HepG2 (cell line): ENCODE data around the gene SUSD6. TPM values are rescaled to one million over a fixed set of nuclear protein-coding genes. Genes with fewer than 3 reads are reported as not detected.

ENCODE experiments used
- CREM ChIP-seq, 2 experiments: sonication (generic) in 1 of 2; formaldehyde crosslinking in 1 of 2; IDR thresholded peaks; 2 replicates each; pipeline versions ENCODE4 v1.4.0 to v1.6.1; 2016 to 2020; ENCODE audit warnings: antibody characterized with exemption in 1 of 2, mild to moderate bottlenecking in 1 of 2, missing genetic modification reagents in 1 of 2
- ESRRA ChIP-seq: sonication (generic); formaldehyde crosslinking; IDR thresholded peaks from 2 replicates; pipeline ENCODE4 v1.5.1; 2020; ENCODE audit warnings: mild to moderate bottlenecking, low read depth, missing genetic modification reagents
- FOXC1 ChIP-seq: sonication (generic); formaldehyde crosslinking; IDR thresholded peaks from 2 replicates; pipeline ENCODE4 v1.8.0; 2022; ENCODE audit warnings: mild to moderate bottlenecking, missing genetic modification reagents, borderline replicate concordance
- HMGA1 ChIP-seq: sonication (generic); formaldehyde crosslinking; conservative IDR thresholded peaks from 2 replicates; pipeline ENCODE4 v1.4.0; 2020; ENCODE audit warnings: missing genetic modification reagents
- NFE2L2 ChIP-seq: fragments of 150-350 bp; IDR thresholded peaks from 2 replicates; pipeline ENCODE4 v1.6.1; 2014; ENCODE audit warnings: low read length
- SNAPC2 ChIP-seq: sonication (generic); formaldehyde crosslinking; IDR thresholded peaks from 2 replicates; pipeline ENCODE4 v1.8.1; 2022; ENCODE audit warnings: mild to moderate bottlenecking, missing genetic modification reagents
- STAG1 ChIP-seq: sonication (generic); formaldehyde crosslinking; IDR thresholded peaks from 2 replicates; pipeline ENCODE4 v1.4.0; 2020; ENCODE audit warnings: missing genetic modification reagents
- TBX3 ChIP-seq: fragments of 450-650 bp; IDR thresholded peaks from 2 replicates; pipeline ENCODE4 v1.6.1; 2017; ENCODE audit warnings: antibody characterized with exemption, mild to moderate bottlenecking, inconsistent platforms, borderline replicate concordance
- THAP11 ChIP-seq: IDR thresholded peaks from 2 replicates; pipeline ENCODE4 v1.6.1; 2016; ENCODE audit warnings: missing biosample characterization, missing genetic modification reagents
- ZBTB21 ChIP-seq: sonication (generic); formaldehyde crosslinking; IDR thresholded peaks from 2 replicates; pipeline ENCODE4 v1.4.0; 2020; ENCODE audit warnings: missing genetic modification reagents
- ZBTB7B ChIP-seq: sonication (generic); formaldehyde crosslinking; IDR thresholded peaks from 2 replicates; pipeline ENCODE4 v1.4.0; 2020; ENCODE audit warnings: missing genetic modification reagents
- ZNF788 ChIP-seq: sonication (generic); formaldehyde crosslinking; IDR thresholded peaks from 2 replicates; pipeline ENCODE4 v1.5.0; 2020; ENCODE audit warnings: mild to moderate bottlenecking, missing genetic modification reagents, borderline replicate concordance
- polyA plus RNA-seq, 8 experiments: library from polyadenylated mRNA; depleted of rRNA in 3 of 8; stranded (reverse) in 7 of 8; unstranded in 1 of 8; fragments of >200 nt; fragmentation: Illumina TruSeq in 4 of 8; extraction: Trizol in 4 of 8; gene quantifications; 2 replicates each; pipeline versions ENCODE4 v1.2.1 to v1.2.3, GENCODE V29; 2011 to 2016; ENCODE audit warnings: low read depth in 4 of 8, missing spikeins in 1 of 8, mixed read lengths in 1 of 8; ENCODE audit not compliant: insufficient read depth in 1 of 8
- total RNA-seq, 5 experiments: library from RNA; depleted of rRNA; stranded (reverse); fragments of >200 nt; fragmentation: Illumina TruSeq; extraction: Trizol; gene quantifications; 2 replicates each; pipeline ENCODE4 v1.2.3, GENCODE V29; 2016; ENCODE audit warnings: low read depth in 1 of 5
- TF ChIP-seq, protein P1 (sequence below): sonication (generic); formaldehyde crosslinking; IDR thresholded peaks from 2 replicates; pipeline ENCODE4 v1.4.0; 2020; ENCODE audit warnings: mild to moderate bottlenecking, missing genetic modification reagents
- TF ChIP-seq, protein P2 (sequence below): sonication (generic); formaldehyde crosslinking; IDR thresholded peaks from 2 replicates; pipeline ENCODE4 v1.5.0; 2020; ENCODE audit warnings: missing genetic modification reagents
- TF ChIP-seq, protein P3 (sequence below): sonication (generic); formaldehyde crosslinking; IDR thresholded peaks from 2 replicates; pipeline ENCODE4 v1.8.1; 2022; ENCODE audit warnings: low read depth, mild to moderate bottlenecking, missing genetic modification reagents
- TF ChIP-seq, protein P4 (sequence below): sonication (generic); formaldehyde crosslinking; IDR thresholded peaks from 2 replicates; pipeline ENCODE4 v1.5.0; 2020; ENCODE audit warnings: mild to moderate bottlenecking, missing genetic modification reagents
- TF ChIP-seq, protein P5 (sequence below): sonication (generic); formaldehyde crosslinking; IDR thresholded peaks from 2 replicates; pipeline ENCODE4 v1.4.0; 2020; ENCODE audit warnings: missing genetic modification reagents
- TF ChIP-seq, protein P6 (sequence below): sonication (generic); formaldehyde crosslinking; IDR thresholded peaks from 2 replicates; pipeline ENCODE4 v1.4.0; 2020; ENCODE audit warnings: mild to moderate bottlenecking, missing genetic modification reagents

The SUSD6 gene
- total and polyA plus RNA-seq, 2 of the 13 experiments (the other 11 are each of a cell fraction or from before 2014, with no cell fraction given): 7.2 to 7.4 TPM

DNA sequence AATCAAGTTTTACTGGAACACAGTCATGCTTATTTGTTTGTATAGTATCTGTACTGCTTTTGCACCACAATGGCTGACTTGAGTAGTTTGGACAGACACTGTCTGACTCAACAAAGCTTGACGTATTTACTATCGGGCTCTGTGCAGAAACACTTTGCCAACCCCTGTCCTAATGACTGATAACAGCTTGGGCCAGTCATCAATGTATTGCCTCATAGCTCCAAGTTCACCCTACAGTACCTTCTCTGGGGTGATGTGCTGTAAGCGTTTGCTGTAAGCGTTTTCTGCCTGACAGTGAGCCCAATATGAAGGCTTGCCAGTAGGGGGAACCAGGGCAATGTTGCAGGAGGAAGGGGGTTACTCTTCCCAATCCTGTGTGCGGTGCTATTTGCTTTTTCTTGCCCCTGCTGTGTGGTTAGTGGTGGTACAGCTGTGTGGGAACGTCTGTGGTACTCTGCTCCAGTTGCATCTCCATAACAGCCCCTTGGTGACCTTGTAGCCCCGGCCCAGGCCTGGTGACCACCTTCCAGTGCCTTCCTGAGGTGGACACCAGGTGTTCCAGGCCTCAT is 31.3 kb upstream of the SUSD6 start (continued):
- TF ChIP-seq, protein P1, sequence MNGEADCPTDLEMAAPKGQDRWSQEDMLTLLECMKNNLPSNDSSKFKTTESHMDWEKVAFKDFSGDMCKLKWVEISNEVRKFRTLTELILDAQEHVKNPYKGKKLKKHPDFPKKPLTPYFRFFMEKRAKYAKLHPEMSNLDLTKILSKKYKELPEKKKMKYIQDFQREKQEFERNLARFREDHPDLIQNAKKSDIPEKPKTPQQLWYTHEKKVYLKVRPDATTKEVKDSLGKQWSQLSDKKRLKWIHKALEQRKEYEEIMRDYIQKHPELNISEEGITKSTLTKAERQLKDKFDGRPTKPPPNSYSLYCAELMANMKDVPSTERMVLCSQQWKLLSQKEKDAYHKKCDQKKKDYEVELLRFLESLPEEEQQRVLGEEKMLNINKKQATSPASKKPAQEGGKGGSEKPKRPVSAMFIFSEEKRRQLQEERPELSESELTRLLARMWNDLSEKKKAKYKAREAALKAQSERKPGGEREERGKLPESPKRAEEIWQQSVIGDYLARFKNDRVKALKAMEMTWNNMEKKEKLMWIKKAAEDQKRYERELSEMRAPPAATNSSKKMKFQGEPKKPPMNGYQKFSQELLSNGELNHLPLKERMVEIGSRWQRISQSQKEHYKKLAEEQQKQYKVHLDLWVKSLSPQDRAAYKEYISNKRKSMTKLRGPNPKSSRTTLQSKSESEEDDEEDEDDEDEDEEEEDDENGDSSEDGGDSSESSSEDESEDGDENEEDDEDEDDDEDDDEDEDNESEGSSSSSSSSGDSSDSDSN (CRISPR knock-in tag): peak; percentile 54; the same call in 1 of the 2 replicates
- peak; percentile 70 for TF ChIP-seq THAP11 (CRISPR knock-in tag)
- TF ChIP-seq ZNF788: peak; percentile 67; the same call in 1 of the 2 replicates
- TF ChIP-seq, protein P2, sequence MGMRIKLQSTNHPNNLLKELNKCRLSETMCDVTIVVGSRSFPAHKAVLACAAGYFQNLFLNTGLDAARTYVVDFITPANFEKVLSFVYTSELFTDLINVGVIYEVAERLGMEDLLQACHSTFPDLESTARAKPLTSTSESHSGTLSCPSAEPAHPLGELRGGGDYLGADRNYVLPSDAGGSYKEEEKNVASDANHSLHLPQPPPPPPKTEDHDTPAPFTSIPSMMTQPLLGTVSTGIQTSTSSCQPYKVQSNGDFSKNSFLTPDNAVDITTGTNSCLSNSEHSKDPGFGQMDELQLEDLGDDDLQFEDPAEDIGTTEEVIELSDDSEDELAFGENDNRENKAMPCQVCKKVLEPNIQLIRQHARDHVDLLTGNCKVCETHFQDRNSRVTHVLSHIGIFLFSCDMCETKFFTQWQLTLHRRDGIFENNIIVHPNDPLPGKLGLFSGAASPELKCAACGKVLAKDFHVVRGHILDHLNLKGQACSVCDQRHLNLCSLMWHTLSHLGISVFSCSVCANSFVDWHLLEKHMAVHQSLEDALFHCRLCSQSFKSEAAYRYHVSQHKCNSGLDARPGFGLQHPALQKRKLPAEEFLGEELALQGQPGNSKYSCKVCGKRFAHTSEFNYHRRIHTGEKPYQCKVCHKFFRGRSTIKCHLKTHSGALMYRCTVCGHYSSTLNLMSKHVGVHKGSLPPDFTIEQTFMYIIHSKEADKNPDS: no peak
- TF ChIP-seq SNAPC2 (CRISPR knock-in tag): no peak
- 0 out of 2 replicates have a peak, but pooled peaks have one; percentile 15 for TF ChIP-seq ZBTB7B (CRISPR knock-in tag)
- TF ChIP-seq FOXC1 (CRISPR knock-in tag): peak; percentile 71; the same call in 1 of the 2 replicates
- 0 out of 2 replicates have a peak, but pooled peaks have one; percentile 25 for TF ChIP-seq ESRRA (CRISPR knock-in tag)
- TF ChIP-seq, protein P3, sequence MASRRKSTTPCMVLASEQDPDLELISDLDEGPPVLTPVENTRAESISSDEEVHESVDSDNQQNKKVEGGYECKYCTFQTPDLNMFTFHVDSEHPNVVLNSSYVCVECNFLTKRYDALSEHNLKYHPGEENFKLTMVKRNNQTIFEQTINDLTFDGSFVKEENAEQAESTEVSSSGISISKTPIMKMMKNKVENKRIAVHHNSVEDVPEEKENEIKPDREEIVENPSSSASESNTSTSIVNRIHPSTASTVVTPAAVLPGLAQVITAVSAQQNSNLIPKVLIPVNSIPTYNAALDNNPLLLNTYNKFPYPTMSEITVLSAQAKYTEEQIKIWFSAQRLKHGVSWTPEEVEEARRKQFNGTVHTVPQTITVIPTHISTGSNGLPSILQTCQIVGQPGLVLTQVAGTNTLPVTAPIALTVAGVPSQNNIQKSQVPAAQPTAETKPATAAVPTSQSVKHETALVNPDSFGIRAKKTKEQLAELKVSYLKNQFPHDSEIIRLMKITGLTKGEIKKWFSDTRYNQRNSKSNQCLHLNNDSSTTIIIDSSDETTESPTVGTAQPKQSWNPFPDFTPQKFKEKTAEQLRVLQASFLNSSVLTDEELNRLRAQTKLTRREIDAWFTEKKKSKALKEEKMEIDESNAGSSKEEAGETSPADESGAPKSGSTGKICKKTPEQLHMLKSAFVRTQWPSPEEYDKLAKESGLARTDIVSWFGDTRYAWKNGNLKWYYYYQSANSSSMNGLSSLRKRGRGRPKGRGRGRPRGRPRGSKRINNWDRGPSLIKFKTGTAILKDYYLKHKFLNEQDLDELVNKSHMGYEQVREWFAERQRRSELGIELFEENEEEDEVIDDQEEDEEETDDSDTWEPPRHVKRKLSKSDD (CRISPR knock-in tag): peak; percentile 85
- TF ChIP-seq, protein P4, sequence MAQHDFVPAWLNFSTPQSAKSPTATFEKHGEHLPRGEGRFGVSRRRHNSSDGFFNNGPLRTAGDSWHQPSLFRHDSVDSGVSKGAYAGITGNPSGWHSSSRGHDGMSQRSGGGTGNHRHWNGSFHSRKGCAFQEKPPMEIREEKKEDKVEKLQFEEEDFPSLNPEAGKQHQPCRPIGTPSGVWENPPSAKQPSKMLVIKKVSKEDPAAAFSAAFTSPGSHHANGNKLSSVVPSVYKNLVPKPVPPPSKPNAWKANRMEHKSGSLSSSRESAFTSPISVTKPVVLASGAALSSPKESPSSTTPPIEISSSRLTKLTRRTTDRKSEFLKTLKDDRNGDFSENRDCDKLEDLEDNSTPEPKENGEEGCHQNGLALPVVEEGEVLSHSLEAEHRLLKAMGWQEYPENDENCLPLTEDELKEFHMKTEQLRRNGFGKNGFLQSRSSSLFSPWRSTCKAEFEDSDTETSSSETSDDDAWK (CRISPR knock-in tag): no peak
- peak; percentile 58; the same call in 1 of the 2 replicates for TF ChIP-seq TBX3
- TF ChIP-seq, protein P5, sequence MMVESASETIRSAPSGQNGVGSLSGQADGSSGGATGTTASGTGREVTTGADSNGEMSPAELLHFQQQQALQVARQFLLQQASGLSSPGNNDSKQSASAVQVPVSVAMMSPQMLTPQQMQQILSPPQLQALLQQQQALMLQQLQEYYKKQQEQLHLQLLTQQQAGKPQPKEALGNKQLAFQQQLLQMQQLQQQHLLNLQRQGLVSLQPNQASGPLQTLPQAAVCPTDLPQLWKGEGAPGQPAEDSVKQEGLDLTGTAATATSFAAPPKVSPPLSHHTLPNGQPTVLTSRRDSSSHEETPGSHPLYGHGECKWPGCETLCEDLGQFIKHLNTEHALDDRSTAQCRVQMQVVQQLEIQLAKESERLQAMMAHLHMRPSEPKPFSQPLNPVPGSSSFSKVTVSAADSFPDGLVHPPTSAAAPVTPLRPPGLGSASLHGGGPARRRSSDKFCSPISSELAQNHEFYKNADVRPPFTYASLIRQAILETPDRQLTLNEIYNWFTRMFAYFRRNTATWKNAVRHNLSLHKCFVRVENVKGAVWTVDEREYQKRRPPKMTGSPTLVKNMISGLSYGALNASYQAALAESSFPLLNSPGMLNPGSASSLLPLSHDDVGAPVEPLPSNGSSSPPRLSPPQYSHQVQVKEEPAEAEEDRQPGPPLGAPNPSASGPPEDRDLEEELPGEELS: peak; percentile 65
- no peak for TF ChIP-seq HMGA1 (CRISPR knock-in tag)
- no peak for TF ChIP-seq NFE2L2
- TF ChIP-seq CREM (IDR thresholded peaks at IDR 0.05): peak; percentile 61; the same call in 1 of the 2 replicates
- no peak for TF ChIP-seq CREM (CRISPR knock-in tag; IDR thresholded peaks at IDR 0.05)
- TF ChIP-seq STAG1 (CRISPR knock-in tag): peak; percentile 69
- peak; percentile 89 for TF ChIP-seq ZBTB21 (CRISPR knock-in tag)
- TF ChIP-seq, protein P6, sequence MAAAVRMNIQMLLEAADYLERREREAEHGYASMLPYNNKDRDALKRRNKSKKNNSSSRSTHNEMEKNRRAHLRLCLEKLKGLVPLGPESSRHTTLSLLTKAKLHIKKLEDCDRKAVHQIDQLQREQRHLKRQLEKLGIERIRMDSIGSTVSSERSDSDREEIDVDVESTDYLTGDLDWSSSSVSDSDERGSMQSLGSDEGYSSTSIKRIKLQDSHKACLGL (CRISPR knock-in tag): no peak
